ENCODE results near the gene MED9. TPM values are rescaled to one million over a fixed set of nuclear protein-coding genes. Genes with fewer than 3 reads are reported as not detected.

Gene MED9
- total and polyA plus RNA-seq, 2 of the 8 experiments (the other 6 are each of a cell fraction or from before 2014, with no cell fraction given) = 15.8 to 19.7 TPM

DNA sequence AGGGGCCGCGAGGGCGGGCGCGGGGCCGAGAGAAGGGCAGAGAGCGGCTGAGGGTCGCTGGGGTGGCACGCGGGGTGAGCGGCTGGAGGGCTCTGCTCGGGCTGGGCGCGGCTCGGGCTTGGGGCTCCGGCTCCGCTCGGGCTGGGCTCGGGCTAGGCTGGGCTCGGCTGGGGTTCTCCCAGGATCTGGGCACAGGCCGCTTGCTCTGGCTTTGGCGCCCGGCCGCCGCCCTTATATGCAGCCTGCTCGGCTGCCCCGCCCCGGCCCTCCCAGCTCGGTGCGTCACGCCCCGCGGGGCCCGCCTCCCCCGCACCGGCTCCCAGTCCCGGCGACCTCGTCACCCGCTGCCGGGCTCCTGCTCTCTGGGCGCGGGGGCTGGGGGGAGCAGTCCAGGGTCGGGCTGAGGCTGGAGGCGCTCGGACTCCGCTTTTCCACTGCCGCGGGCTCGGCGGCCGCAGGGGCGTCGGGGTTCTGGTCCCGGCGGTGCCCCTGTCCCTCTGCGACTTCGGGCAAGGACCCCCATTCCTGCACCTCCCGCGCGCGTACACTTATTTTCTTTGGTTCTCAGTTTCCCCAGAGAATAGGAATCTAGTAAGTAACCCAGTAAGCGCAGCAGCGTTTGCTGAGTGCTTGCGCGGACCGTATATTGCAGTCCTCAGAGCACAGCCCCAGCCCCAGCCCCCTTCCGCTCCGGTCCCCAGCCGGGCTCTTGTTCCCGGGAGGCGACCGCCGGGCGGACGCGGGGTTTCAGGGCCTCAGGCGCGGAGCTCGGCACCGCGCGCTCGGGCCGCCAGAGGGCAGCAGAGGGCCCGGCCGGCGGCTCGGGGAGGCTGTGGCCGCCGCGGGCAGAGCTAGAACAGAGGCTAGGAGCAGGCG is 19.6 kb downstream of the MED9 start, which contains the start of gene RASD1:
Gene RASD1 (minus strand): TSS at position 207 of the 876 bp plus-strand sequence. CDS start 214 bp downstream, outside the sequence.
- no peak within 1 kb of the TSS for H3K27ac ChIP-seq (ENCODE audit: low read depth, low read length)
- WGBS, 2 experiments (ENCODE audit: extremely low coverage in 1 of 2, insufficient coverage in 1 of 2, insufficient read length in 1 of 2, insufficient replicate concordance in 2 of 2, low coverage in 1 of 2, low lambda C conversion rate in 2 of 2, missing lambda C conversion rate in 1 of 2) = 1% methylated on average over 46 of the region's 93 CpGs; no CpG with 5 or more reads in 1 of the 2 experiments
- TF ChIP-seq KDM4A (IDR thresholded peaks at IDR 0.05; ENCODE audit: low read depth, low read length, severe bottlenecking) = peak; percentile 71
- TF ChIP-seq SIN3A (conservative IDR thresholded peaks at IDR 0.05 in 1 of 2, IDR thresholded peaks at IDR 0.05 in 1 of 2; ENCODE audit: low read depth in 1 of 2, low read length in 2 of 2) = no peak; a peak in 1 of 4 replicates
- no peak for TF ChIP-seq BCL11A (IDR thresholded peaks at IDR 0.05; ENCODE audit: low read depth in 2 of 2, low read length in 2 of 2)
- peak; percentile 78 to 97 (median 81) for TF ChIP-seq CTCF (IDR thresholded peaks at IDR 0.05; ENCODE audit: control extremely low read depth in 1 of 3, insufficient read depth in 1 of 3, low read depth in 1 of 3, low read length in 3 of 3)
- TF ChIP-seq POLR2A (IDR thresholded peaks at IDR 0.05; ENCODE audit: control extremely low read depth in 1 of 2, low read depth in 2 of 2, low read length in 2 of 2) = peak in 1 of 2 experiments; percentile 98; a peak in 2 of 3 replicates
- no peak for TF ChIP-seq EZH2 (IDR thresholded peaks at IDR 0.05; ENCODE audit: low read depth, low read length, severe bottlenecking)

More for the DNA sequence above, 19.6 kb downstream of the MED9 start, which contains the start of gene RASD1:
- DNase-seq (ENCODE audit: low read depth in 1 of 2, low spot score in 2 of 2) (peak in 1 of 2 experiments; percentile 93), FAIRE-seq (no peak)
- peak within 1 kb of the TSS; percentile 89 to 99 for H3K4me2 ChIP-seq (ENCODE audit: insufficient read depth in 1 of 2, low read depth in 2 of 2, low read length in 2 of 2)
- peak within 1 kb of the TSS; percentile 90 for H4K8ac ChIP-seq (ENCODE audit: extremely low read depth, insufficient read depth, low read length)
- 0 out of 2 replicates have a peak within 1 kb of the TSS, but pooled peaks have one; percentile 32 for H2BK20ac ChIP-seq (ENCODE audit: low read length)
- no peaks in the 10 kb centered on the region for H3K79me2 ChIP-seq (ENCODE audit: control insufficient read depth in 1 of 2, insufficient read depth in 2 of 2, low read length in 2 of 2)
- H3K27me3 ChIP-seq (replicated peaks in 1 of 4; ENCODE audit: control insufficient read depth in 3 of 4, extremely low read depth in 1 of 4, insufficient read depth in 3 of 4, low read length in 3 of 4) = peaks cover 14 to 26% (median 22%) of the 10 kb centered on the region in 4 experiments; a peak in 6 of 7 replicates
- peak within 1 kb of the TSS; percentile 100 for H3K4ac ChIP-seq (replicated peaks; ENCODE audit: insufficient read length, low read depth, low read length)
- H3K4me3 ChIP-seq (ENCODE audit: extremely low read depth in 1 of 4, insufficient read depth in 2 of 4, low read depth in 3 of 4, low read length in 4 of 4) = peak within 1 kb of the TSS; percentile 43 to 70 (median 59)
- peak within 1 kb of the TSS; percentile 19 for H4K5ac ChIP-seq (ENCODE audit: insufficient read length, low read depth, low read length)
- CTCF ChIA-PET (ENCODE audit: partially characterized antibody) = interaction anchor here (0.5 to 6.4 kb wide), 47 partner anchors 9 to 497 kb away, joined by 3 to 81 read pairs (median 4); partner anchors contain the start of gene PEMT
- peak within 1 kb of the TSS; percentile 2 for H3K23ac ChIP-seq (ENCODE audit: insufficient read length)
- no peak within 1 kb of the TSS; the same call in 1 of the 2 replicates for H2BK5ac ChIP-seq (ENCODE audit: low read depth, low read length)
- peak within 1 kb of the TSS; percentile 71 for H4K91ac ChIP-seq (replicated peaks; ENCODE audit: insufficient read length, low read length)
- H3K36me3 ChIP-seq (ENCODE audit: control insufficient read depth in 2 of 4, insufficient read depth in 4 of 4, low read length in 3 of 4) = peaks cover 3 to 9% (median 5%) of the 10 kb centered on the region in 4 experiments; a peak in 6 of 8 replicates
- H3K18ac ChIP-seq (ENCODE audit: extremely low read depth, low read length) = peak within 1 kb of the TSS; percentile 88
- H3K9me3 ChIP-seq (ENCODE audit: insufficient read depth in 2 of 2, low read depth in 1 of 2, low read length in 1 of 2) = no peaks in the 10 kb centered on the region
- H2AK5ac ChIP-seq (ENCODE audit: low read depth, low read length) = peak within 1 kb of the TSS; percentile 78; the same call in 1 of the 2 replicates
- peaks cover 5 to 29% (median 22%) of the 10 kb centered on the region in 4 experiments for H3K4me1 ChIP-seq (replicated peaks in 1 of 4; ENCODE audit: control insufficient read depth in 3 of 4, insufficient read depth in 4 of 4, low read length in 3 of 4)
- peak within 1 kb of the TSS; percentile 48; the same call in 1 of the 2 replicates for H2AFZ ChIP-seq (ENCODE audit: low read length)
- H2BK12ac ChIP-seq (ENCODE audit: low read depth, low read length) = peak within 1 kb of the TSS; percentile 87; the same call in 1 of the 2 replicates
- peak within 1 kb of the TSS; percentile 65 for H2BK120ac ChIP-seq (replicated peaks; ENCODE audit: low read depth, low read length)
- H3K79me1 ChIP-seq (ENCODE audit: low read depth, low read length) = peaks cover 2% of the 10 kb centered on the region
- peaks cover 14 to 15% of the 10 kb centered on the region in 2 experiments for H4K20me1 ChIP-seq (replicated peaks in 1 of 2; ENCODE audit: control insufficient read depth in 1 of 2, insufficient read depth in 2 of 2, low read length in 2 of 2)
- H3K56ac ChIP-seq (replicated peaks; ENCODE audit: insufficient read length, low read depth, low read length) = peak within 1 kb of the TSS; percentile 34
- H3K23me2 ChIP-seq (ENCODE audit: low read depth, low read length) = peaks cover 23% of the 10 kb centered on the region; the same call in 1 of the 2 replicates
- H2BK15ac ChIP-seq (ENCODE audit: low read length) = 0 out of 2 replicates have a peak within 1 kb of the TSS, but pooled peaks have one; percentile 95
- H3K14ac ChIP-seq (ENCODE audit: insufficient read length) = peak within 1 kb of the TSS; percentile 58
- POLR2A ChIA-PET (ENCODE audit: partially characterized antibody) = interaction anchor here (0.7 to 4.7 kb wide), 37 partner anchors 8 to 289 kb away, joined by 3 to 26 read pairs (median 4); partner anchors contain the start of genes MED9 and PEMT
- H3K9ac ChIP-seq (replicated peaks in 1 of 4; ENCODE audit: extremely low read depth in 1 of 4, low read depth in 3 of 4, low read length in 3 of 4) = peak within 1 kb of the TSS; percentile 13 to 66 (median 42)
